ENCODE data around the gene C1QTNF7. TPM values are rescaled to one million over a fixed set of nuclear protein-coding genes. Genes with fewer than 3 reads are reported as not detected.
A peak's percentile ranks its signal among the peaks of the same experiment; 100 is the strongest.

Gene C1QTNF7
- total and polyA plus RNA-seq, 5 experiments from 2014 or later = 0.07 TPM; not detected in 4

DNA sequence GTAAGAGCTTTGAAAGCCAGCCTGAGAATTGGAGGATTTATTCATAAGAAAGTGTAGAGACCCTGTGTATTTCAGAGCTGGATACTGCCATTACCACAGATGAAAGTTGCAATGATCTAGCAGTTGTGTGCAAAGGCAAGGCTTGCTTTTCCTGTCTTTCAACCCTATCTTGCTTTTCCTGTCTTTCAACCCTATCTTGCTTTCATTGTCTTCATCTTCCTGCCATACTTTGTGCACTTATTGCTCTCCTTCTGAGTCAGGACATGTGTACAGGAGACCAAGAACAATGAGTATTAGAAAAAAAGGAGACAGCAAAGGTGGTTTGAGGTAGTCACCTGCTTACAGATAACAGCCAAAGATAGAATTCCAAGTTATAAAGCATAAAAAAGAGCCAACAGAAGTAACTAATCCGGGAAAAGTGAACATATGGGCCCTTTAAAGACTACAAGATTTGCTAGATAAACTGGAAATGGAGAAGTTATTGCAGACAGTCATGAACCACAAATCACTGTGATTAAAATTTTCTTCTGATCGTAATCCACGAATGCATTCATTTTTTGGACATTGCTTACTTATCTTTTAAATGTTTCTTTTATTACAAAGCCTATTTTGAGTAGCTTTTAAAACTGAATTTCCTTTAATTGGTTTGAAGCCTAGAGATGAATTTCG is 17.2 kb downstream of the C1QTNF7 start:
- DNase-seq (no peak), ATAC-seq (no peak)
- Mint-ChIP-seq H3K27me3 (no peaks in the 10 kb centered on the region), H3K4me3 (no peak overlapping the region), H3K9me3 (peaks cover 0 to 6% (median 0%) of the 10 kb centered on the region in 9 donors), H3K27ac (peak overlapping the region in 3 of 10 donors; percentile 18 to 79 (median 75)), H3K36me3 (peaks cover 0 to 10% (median 9%) of the 10 kb centered on the region in 3 donors), H3K4me1 (peaks cover 4 to 11% (median 9%) of the 10 kb centered on the region in 4 donors)
- POLR2A ChIA-PET = no interaction called here

DNA sequence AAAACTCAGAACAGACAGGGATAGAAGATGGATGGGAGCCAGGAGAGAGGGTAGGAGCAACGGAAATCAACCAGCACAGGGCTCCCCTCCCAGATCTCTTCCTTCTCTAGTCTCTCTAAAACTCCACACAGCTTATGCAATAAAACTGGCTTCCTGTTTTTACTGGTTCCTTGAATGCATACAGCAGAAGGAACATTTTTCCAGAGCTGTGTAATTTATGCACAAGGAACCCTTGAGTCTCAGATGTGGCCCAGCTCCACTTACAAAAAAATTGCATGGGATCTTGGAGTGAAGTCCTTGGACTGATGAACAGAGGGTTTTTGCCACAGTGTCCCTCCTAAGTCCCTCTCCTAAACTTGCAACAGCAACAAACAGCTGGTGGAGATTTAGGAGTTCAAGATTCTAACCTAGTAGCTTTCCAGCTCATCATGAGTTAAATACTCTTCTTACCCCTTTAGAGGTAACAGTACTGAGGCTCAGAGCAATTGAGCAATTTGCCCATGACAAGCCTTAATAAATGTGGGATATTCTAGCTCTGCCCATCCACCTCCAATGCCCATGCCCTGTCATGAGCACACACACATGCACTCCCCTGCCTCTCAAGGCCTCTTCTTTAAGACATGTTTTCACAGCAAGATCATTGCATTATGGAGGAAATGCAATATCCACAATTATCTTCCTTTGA is 23.5 kb downstream of the C1QTNF7 start:
- Mint-ChIP-seq H3K27me3 (no peaks in the 10 kb centered on the region), H3K9me3 (peaks cover 0 to 6% (median 0%) of the 10 kb centered on the region in 9 donors), H3K27ac (no peak overlapping the region), H3K4me1 (peaks cover 0 to 10% (median 1%) of the 10 kb centered on the region in 4 donors), H3K36me3 (peaks cover 0 to 8% (median 8%) of the 10 kb centered on the region in 3 donors), H3K4me3 (no peak overlapping the region)
- no peak for DNase-seq
- POLR2A ChIA-PET = no interaction called here
- ATAC-seq = no peak

DNA sequence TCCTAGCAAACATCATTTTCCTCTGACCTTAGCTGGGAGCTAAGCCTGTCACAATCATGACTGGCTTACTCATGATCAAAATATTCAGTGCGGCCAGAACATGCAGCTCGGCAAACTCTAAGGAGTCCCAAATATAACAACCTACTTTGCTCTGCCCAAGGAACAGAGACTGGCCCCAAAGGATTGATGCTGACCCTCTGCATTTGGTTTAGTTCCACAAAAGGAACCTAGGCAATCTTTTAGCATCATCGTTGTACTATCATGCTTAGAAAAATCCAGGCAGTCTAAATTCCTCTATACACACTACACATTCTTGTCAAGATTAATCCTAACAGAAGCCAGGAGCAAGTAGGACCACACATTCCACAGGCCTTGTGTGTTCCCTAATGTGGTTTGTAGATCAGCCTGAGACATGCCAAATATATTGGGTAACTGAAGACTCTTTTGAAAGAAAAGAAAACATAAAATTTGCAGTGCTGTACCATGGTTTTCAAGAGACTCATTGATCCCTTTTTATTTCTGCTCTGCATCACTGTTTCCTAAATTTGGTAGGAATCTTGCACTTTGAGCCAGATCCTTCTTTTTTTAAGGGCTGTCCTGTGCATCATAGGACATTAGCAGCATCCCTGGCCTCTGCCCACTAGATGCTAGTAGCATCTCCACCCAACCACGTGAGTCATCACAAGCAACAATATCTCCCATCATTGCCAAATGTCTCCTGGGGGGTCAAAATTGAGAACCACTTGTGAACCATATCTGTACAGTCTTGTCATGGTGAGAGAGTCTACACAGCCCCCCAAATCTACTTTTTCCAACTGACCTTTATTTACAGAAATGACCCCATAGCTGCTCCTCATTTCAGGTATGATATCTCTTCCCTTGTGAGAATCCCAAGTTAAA is 24.3 kb downstream of the C1QTNF7 start:
- POLR2A ChIA-PET = no interaction called here
- peaks cover 0 to 3% (median under 1%) of the 10 kb centered on the region in 3 donors for H3K36me3 Mint-ChIP-seq
- no peak for DNase-seq
- no peaks in the 10 kb centered on the region for H3K27me3 Mint-ChIP-seq
- no peak for ATAC-seq
- no peaks in the 10 kb centered on the region for H3K9me3 Mint-ChIP-seq
- H3K27ac Mint-ChIP-seq = no peak overlapping the region
- no peak overlapping the region for H3K4me3 Mint-ChIP-seq
- peaks cover 0 to 17% (median 3%) of the 10 kb centered on the region in 4 donors for H3K4me1 Mint-ChIP-seq

GRCh38 chr4:15455290-15455689 is 27.5 kb downstream of the C1QTNF7 start:
- Mint-ChIP-seq H3K4me3 (no peak overlapping the region), H3K36me3 (no peaks in the 10 kb centered on the region), H3K27ac (peak overlapping the region in 2 of 10 donors; percentile 15 to 51), H3K9me3 (no peaks in the 10 kb centered on the region), H3K4me1 (peaks cover 2 to 20% (median 8%) of the 10 kb centered on the region in 4 donors), H3K27me3 (peaks cover 0 to 2% (median 0%) of the 10 kb centered on the region in 5 donors)
- DNase-seq (no peak), ATAC-seq (no peak)
- POLR2A ChIA-PET = no interaction called here

- Mint-ChIP-seq H3K36me3 (no peaks in the 10 kb centered on the region), H3K9me3 (no peaks in the 10 kb centered on the region), H3K4me3 (no peak overlapping the region), H3K4me1 (peaks cover 2 to 15% (median 7%) of the 10 kb centered on the region in 4 donors), H3K27ac (peak overlapping the region in 1 of 10 donors; percentile 19), H3K27me3 (peaks cover 0 to 2% (median 0%) of the 10 kb centered on the region in 5 donors)
- peak in 3 of 10 donors; percentile 57 to 61 (median 58) for DNase-seq
- POLR2A ChIA-PET = interaction anchor here (0.7 kb wide), 1 partner anchor 60 kb away, joined by 3 read pairs; no protein-coding TSS in a partner anchor
- ATAC-seq = peak; percentile 53 to 65
Observed at GRCh38 chr4:15457406-15458201, 29.8 kb downstream of the C1QTNF7 start.

GRCh38 chr4:15458616-15459015 is 30.8 kb downstream of the C1QTNF7 start:
- no peak for DNase-seq
- peaks cover 2 to 15% (median 7%) of the 10 kb centered on the region in 4 donors for H3K4me1 Mint-ChIP-seq
- POLR2A ChIA-PET = no interaction called here
- no peaks in the 10 kb centered on the region for H3K36me3 Mint-ChIP-seq
- H3K4me3 Mint-ChIP-seq = no peak overlapping the region
- H3K27me3 Mint-ChIP-seq = peaks cover 0 to 2% (median 0%) of the 10 kb centered on the region in 5 donors
- no peak overlapping the region for H3K27ac Mint-ChIP-seq
- no peaks in the 10 kb centered on the region for H3K9me3 Mint-ChIP-seq
- ATAC-seq = no peak

DNA sequence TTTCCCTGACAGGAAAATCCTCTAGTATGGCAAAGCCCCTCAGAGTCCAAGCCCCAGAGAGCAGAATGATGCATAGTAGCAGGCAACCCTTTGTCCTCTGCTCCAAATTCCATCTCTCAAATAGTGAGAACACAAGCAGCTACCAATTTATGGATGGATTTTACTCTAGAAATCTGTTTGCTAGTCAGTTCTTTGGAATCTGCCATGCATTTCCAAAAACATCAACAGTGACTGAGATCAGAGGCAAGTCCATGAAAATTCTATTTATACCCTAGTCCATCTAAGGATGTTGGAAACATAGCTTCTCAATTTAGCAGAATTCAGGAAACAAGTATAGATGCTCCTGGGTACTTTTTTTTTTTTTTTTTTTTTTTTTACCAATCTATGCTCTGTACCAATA is 31.9 kb downstream of the C1QTNF7 start:
- POLR2A ChIA-PET = interaction anchor here (0.6 kb wide), 1 partner anchor 195 kb away, joined by 3 read pairs; no protein-coding TSS in a partner anchor
- Mint-ChIP-seq H3K27ac (no peak overlapping the region), H3K4me1 (peaks cover 2 to 15% (median 7%) of the 10 kb centered on the region in 4 donors), H3K4me3 (no peak overlapping the region), H3K27me3 (peaks cover 0 to 2% (median 0%) of the 10 kb centered on the region in 5 donors), H3K9me3 (no peaks in the 10 kb centered on the region), H3K36me3 (no peaks in the 10 kb centered on the region)
- no peak for DNase-seq
- no peak for ATAC-seq

GRCh38 chr4:15466596-15466995 is 38.8 kb downstream of the C1QTNF7 start:
- ATAC-seq (no peak), DNase-seq (no peak)
- H3K4me1 Mint-ChIP-seq = peaks cover 6 to 16% (median 10%) of the 10 kb centered on the region in 4 donors
- H3K27ac Mint-ChIP-seq = peak overlapping the region in 1 of 10 donors; percentile 3
- H3K4me3 Mint-ChIP-seq = no peak overlapping the region
- H3K27me3 Mint-ChIP-seq = peaks cover 0 to 6% (median 3%) of the 10 kb centered on the region in 5 donors
- POLR2A ChIA-PET = no interaction called here
- peaks cover 0 to 1% (median 0%) of the 10 kb centered on the region in 9 donors for H3K9me3 Mint-ChIP-seq
- H3K36me3 Mint-ChIP-seq = peaks cover 0 to 5% (median 0%) of the 10 kb centered on the region in 3 donors

DNA sequence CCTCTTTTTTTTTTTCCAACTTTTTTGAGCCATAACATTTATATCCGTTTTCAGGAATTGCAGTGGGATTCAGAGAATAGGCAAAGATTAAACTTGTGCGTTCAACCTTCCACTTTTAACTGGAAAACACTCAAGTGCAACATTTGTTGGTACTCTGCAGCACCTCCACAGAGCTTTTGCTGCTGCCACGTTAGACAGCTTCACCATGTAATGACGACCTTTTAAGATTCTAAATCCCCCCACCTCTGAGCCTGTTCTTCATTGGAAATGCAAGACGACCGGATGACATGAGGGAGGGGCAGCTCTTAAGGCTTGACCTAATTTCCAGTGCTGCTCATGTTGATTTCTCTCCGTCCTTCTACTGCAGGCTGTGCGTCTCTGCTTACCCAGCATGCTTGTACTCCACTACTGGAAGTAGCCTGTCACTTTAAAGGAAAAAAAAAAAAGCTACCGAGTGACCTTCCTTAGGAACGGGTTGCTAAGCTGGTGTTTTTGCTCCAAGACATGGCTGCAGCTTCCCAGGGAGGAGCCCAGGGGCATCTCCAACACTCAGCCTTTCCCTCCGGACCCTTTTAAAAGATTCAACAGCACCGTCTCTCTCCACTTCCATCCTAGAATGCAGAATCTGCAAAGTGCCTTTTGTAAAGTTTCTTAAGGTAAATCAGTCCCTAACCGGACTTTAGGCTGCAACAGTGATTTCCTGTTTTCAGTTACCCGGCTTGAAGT is 41.7 kb downstream of the C1QTNF7 start, which contains the start of gene CC2D2A:
TSS of gene CC2D2A (plus strand) at position 481 of the 726 bp plus-strand sequence. CDS start 6,051 bp downstream, outside the sequence.
- H3K27me3 Mint-ChIP-seq = peaks cover 0 to 6% (median 3%) of the 10 kb centered on the region in 5 donors
- H3K9me3 Mint-ChIP-seq = peaks cover 0 to 1% (median 0%) of the 10 kb centered on the region in 9 donors
- POLR2A ChIA-PET = interaction anchor here (0.6 kb wide), 1 partner anchor 185 kb away, joined by 3 read pairs; no protein-coding TSS in a partner anchor
- peak within 1 kb of the TSS; percentile 54 to 80 (median 68) for H3K4me3 Mint-ChIP-seq
- peaks cover 0 to 5% (median 0%) of the 10 kb centered on the region in 3 donors for H3K36me3 Mint-ChIP-seq
- peak in 1 of 2 donors; percentile 35 for ATAC-seq
- H3K4me1 Mint-ChIP-seq = peaks cover 6 to 16% (median 10%) of the 10 kb centered on the region in 4 donors
- DNase-seq = peak in 1 of 10 donors; percentile 2
- peak within 1 kb of the TSS in 1 of 10 donors; percentile 6 for H3K27ac Mint-ChIP-seq

DNA sequence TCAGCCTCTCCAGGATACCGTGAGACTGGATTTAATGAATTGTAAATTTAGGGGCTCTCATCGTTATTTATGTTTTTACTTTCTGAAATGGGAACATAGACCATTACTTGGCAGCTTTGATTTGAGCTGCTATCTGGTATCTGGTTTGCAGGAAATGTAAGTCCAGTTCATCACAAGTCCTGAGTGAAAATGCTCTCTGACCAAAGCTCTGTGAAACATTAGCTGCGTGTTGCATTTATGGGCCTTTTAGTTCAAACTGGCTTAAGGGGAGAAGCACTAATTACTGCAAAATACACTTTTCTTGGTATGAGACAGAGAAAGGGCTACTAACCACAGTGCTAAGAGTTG is 42.3 kb downstream of the C1QTNF7 start:
- Mint-ChIP-seq H3K4me3 (peak overlapping the region in 9 of 10 donors; percentile 54 to 80 (median 69)), H3K4me1 (peaks cover 6 to 16% (median 10%) of the 10 kb centered on the region in 4 donors), H3K9me3 (peaks cover 0 to 1% (median 0%) of the 10 kb centered on the region in 9 donors), H3K27ac (peak overlapping the region in 1 of 10 donors; percentile 6), H3K27me3 (peaks cover 0 to 4% (median 3%) of the 10 kb centered on the region in 5 donors), H3K36me3 (peaks cover 0 to 5% (median 1%) of the 10 kb centered on the region in 3 donors)
- DNase-seq (no peak), ATAC-seq (no peak)
- POLR2A ChIA-PET = interaction anchor here (0.6 kb wide), 1 partner anchor 184 kb away, joined by 3 read pairs; no protein-coding TSS in a partner anchor

- no peaks in the 10 kb centered on the region for H3K9me3 Mint-ChIP-seq
- ATAC-seq = no peak
- H3K4me1 Mint-ChIP-seq = no peaks in the 10 kb centered on the region
- POLR2A ChIA-PET = no interaction called here
- no peak for DNase-seq
- peaks cover 0 to 3% (median 0%) of the 10 kb centered on the region in 3 donors for H3K36me3 Mint-ChIP-seq
- H3K4me3 Mint-ChIP-seq = no peak overlapping the region
- no peak overlapping the region for H3K27ac Mint-ChIP-seq
- H3K27me3 Mint-ChIP-seq = no peaks in the 10 kb centered on the region
Observed at GRCh38 chr4:15476396-15476795, 48.6 kb downstream of the C1QTNF7 start.

All from naive thymus-derived CD8-positive, alpha-beta T cell (primary cell).